ENCODE data around the gene CAV3. TPM values are rescaled to one million over a fixed set of nuclear protein-coding genes. Genes with fewer than 3 reads are reported as not detected.

The CAV3 gene
- total and polyA plus RNA-seq, 2 donors from 2014 or later: not detected

DNA sequence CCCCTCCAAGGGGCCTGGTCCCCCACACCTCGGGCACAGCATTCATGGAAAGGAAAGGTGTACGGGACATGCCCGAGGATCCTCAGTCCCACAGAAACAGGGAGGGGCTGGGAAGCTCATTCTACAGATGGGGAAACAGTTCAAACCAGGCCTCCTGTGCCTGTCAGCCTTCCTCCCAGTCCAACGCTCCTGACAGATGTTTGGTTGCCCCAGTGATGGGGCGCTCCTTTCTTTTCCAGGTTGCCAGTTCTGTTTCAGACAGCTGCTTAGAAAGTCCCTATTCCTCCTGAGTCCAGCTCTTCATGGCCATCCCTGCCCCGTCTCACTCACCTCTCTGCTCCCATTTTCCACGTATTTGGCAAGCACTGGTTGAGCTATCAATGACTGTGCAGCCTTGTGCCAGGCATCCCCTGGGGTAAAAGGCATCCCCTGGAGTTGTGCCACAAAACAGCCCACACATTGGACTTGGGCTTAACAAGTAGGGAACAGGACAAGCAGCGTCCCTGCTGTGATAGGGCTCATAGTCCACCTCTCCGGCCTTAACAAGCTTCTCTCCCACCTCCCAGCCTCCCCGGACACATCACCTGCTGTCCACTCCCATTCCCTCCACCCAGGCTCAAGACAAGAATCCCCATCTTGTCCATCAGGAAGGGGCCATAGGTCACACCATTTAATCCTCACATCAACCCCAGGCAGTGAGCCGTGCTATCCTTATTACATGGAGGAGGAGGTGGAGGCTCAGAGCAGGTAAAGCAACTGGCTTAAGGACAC is 29.2 kb downstream of the CAV3 start:
- Histone ChIP-seq H3K4me3 (ENCODE audit: low read length in 3 of 3) (no peak overlapping the region), H3K9ac (ENCODE audit: low read length in 3 of 3) (no peak overlapping the region), H3K27ac (ENCODE audit: low read depth in 2 of 2, low read length in 2 of 2) (no peak overlapping the region), H3K27me3 (ENCODE audit: control insufficient read depth, insufficient read depth, low read length) (peaks cover 8% of the 10 kb centered on the region), H3K4me1 (ENCODE audit: control insufficient read depth in 2 of 3, insufficient read depth in 2 of 3, low read depth in 1 of 3, low read length in 3 of 3) (peaks cover 0 to 6% (median 0%) of the 10 kb centered on the region in 3 donors), H3K9me3 (ENCODE audit: control insufficient read depth in 2 of 3, insufficient read depth in 1 of 3, low read length in 3 of 3) (no peaks in the 10 kb centered on the region), H3K36me3 (ENCODE audit: control insufficient read depth in 2 of 3, insufficient read depth in 3 of 3, low read length in 3 of 3) (no peaks in the 10 kb centered on the region)
- DNase-seq (peak in 1 of 5 donors; percentile 11), FAIRE-seq (no peak)
- TF ChIP-seq, protein P1, sequence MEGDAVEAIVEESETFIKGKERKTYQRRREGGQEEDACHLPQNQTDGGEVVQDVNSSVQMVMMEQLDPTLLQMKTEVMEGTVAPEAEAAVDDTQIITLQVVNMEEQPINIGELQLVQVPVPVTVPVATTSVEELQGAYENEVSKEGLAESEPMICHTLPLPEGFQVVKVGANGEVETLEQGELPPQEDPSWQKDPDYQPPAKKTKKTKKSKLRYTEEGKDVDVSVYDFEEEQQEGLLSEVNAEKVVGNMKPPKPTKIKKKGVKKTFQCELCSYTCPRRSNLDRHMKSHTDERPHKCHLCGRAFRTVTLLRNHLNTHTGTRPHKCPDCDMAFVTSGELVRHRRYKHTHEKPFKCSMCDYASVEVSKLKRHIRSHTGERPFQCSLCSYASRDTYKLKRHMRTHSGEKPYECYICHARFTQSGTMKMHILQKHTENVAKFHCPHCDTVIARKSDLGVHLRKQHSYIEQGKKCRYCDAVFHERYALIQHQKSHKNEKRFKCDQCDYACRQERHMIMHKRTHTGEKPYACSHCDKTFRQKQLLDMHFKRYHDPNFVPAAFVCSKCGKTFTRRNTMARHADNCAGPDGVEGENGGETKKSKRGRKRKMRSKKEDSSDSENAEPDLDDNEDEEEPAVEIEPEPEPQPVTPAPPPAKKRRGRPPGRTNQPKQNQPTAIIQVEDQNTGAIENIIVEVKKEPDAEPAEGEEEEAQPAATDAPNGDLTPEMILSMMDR (IDR thresholded peaks at IDR 0.05; ENCODE audit: borderline replicate concordance, extremely low read depth, insufficient read depth): no peak
- intact Hi-C loops (cut with DNase I): no loop called here

DNA sequence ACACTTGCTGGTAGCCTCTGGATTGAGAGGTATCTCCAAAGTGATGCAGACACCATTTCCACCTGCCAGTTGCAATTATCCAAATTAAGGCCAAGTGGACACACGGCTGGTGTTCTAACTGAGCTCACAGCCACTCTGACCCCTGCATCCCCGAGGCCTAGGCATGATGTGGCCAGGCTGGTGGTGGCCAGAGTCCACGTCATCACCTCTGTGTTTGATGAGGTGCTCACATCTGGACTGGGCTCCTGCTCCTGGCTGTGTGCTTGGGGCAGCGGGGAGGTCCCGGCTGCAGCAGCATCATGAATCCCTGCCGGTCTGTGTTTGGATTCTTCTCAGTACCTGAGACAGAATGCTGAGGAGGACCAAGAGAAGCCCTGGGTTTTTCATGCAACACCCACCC is 30.9 kb downstream of the CAV3 start:
- Histone ChIP-seq H3K36me3 (ENCODE audit: control insufficient read depth in 2 of 3, insufficient read depth in 3 of 3, low read length in 3 of 3) (no peaks in the 10 kb centered on the region), H3K4me1 (ENCODE audit: control insufficient read depth in 2 of 3, insufficient read depth in 2 of 3, low read depth in 1 of 3, low read length in 3 of 3) (peaks cover 0 to 15% (median 0%) of the 10 kb centered on the region in 3 donors), H3K9ac (ENCODE audit: low read length in 3 of 3) (no peak overlapping the region), H3K4me3 (ENCODE audit: low read length in 3 of 3) (no peak overlapping the region), H3K9me3 (ENCODE audit: control insufficient read depth in 2 of 3, insufficient read depth in 1 of 3, low read length in 3 of 3) (no peaks in the 10 kb centered on the region), H3K27me3 (ENCODE audit: control insufficient read depth, insufficient read depth, low read length) (peaks cover 10% of the 10 kb centered on the region), H3K27ac (ENCODE audit: low read depth in 2 of 2, low read length in 2 of 2) (no peak overlapping the region)
- TF ChIP-seq, protein P1 (IDR thresholded peaks at IDR 0.05; ENCODE audit: borderline replicate concordance, extremely low read depth, insufficient read depth): no peak
- FAIRE-seq (no peak), DNase-seq (no peak)
- intact Hi-C loops (cut with DNase I): no loop called here

DNA sequence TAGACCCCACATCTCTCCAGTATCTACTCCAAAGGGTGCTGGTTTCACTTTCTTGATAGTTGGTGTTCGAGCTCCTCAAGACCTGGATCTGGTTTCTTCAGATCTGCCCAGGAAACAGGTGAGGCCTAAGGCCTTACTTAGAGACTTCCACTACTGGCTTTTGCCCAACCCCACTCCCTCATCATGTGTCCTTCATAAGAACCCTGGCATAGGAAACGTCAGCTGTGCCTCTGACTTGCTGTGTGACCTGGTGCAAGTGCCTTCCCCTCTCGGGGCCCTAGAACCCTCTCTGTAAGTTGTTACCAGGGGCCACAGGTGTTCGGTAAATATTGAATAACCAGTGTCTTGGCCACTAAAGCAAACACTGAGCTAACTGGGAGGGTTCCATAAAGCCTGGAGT is 31.9 kb downstream of the CAV3 start:
- Histone ChIP-seq H3K4me1 (ENCODE audit: control insufficient read depth in 2 of 3, insufficient read depth in 2 of 3, low read depth in 1 of 3, low read length in 3 of 3) (peaks cover 0 to 17% (median 0%) of the 10 kb centered on the region in 3 donors), H3K27me3 (ENCODE audit: control insufficient read depth, insufficient read depth, low read length) (peaks cover 14% of the 10 kb centered on the region), H3K9me3 (ENCODE audit: control insufficient read depth in 2 of 3, insufficient read depth in 1 of 3, low read length in 3 of 3) (no peaks in the 10 kb centered on the region), H3K27ac (ENCODE audit: low read depth in 2 of 2, low read length in 2 of 2) (no peak overlapping the region), H3K4me3 (ENCODE audit: low read length in 3 of 3) (no peak overlapping the region), H3K36me3 (ENCODE audit: control insufficient read depth in 2 of 3, insufficient read depth in 3 of 3, low read length in 3 of 3) (no peaks in the 10 kb centered on the region), H3K9ac (ENCODE audit: low read length in 3 of 3) (no peak overlapping the region)
- TF ChIP-seq, protein P1 (IDR thresholded peaks at IDR 0.05; ENCODE audit: borderline replicate concordance, extremely low read depth, insufficient read depth): no peak
- intact Hi-C loops (cut with DNase I): no loop called here
- FAIRE-seq: no peak
- DNase-seq: no peak

Data from kidney (tissue), 14 donors.